Activated CD4-positive, alpha-beta T cell treated with anti-CD3 and anti-CD28 coated beads, Interleukin-2, amount 10 ng/mL, durations not matched to agents 7 days and 5 days (primary cell): ENCODE measurements around the gene TANK. TPM values are rescaled to one million over a fixed set of nuclear protein-coding genes. Genes with fewer than 3 reads are reported as not detected.
"Not testable (repeated sequence)": the region's sequence is repeated elsewhere in the genome, so short reads cannot be mapped to it uniquely, and the experiment has no call there.

Experiments
- CTCF ChIA-PET: fragments of 350-600 bp; sonication (Branson Sonifier 250); formaldehyde crosslinking; loops from one replicate; lab custom pipeline; 2021; ENCODE audit warnings: antibody characterized with exemption; lab: Charles Lee
- POLR2A ChIA-PET: fragments of 350-600 bp; sonication (Branson Sonifier 250); formaldehyde crosslinking; loops from one replicate; lab custom pipeline; 2021; ENCODE audit warnings: antibody characterized with exemption; lab: Charles Lee
- DNase-seq: peaks from one replicate; pipeline ENCODE4 v3.0.0-alpha.2; 2020
- H3K27ac Mint-ChIP-seq: one replicate; pipeline ENCODE4 v1.8.0; 2021; ENCODE audit warnings: mild to moderate bottlenecking, moderate library complexity, mixed read lengths
- H3K27me3 Mint-ChIP-seq: one replicate; pipeline ENCODE4 v1.8.0; 2021; ENCODE audit warnings: mixed read lengths
- H3K36me3 Mint-ChIP-seq: one replicate; pipeline ENCODE4 v1.8.0; 2021; ENCODE audit warnings: low read depth, mixed read lengths
- H3K4me1 Mint-ChIP-seq: one replicate; pipeline ENCODE4 v1.8.0; 2021; ENCODE audit warnings: mixed read lengths
- H3K4me3 Mint-ChIP-seq: one replicate; pipeline ENCODE4 v1.8.0; 2021; ENCODE audit warnings: mild to moderate bottlenecking, moderate library complexity, mixed read lengths
- H3K9me3 Mint-ChIP-seq: one replicate; pipeline ENCODE4 v1.8.0; 2021; ENCODE audit warnings: mixed read lengths
- total RNA-seq, 2 experiments: library from RNA; stranded (reverse); gene quantifications; one replicate each; pipeline ENCODE4 v1.2.3, GENCODE V29; 2021

Gene TANK
- total RNA-seq, 2 experiments from 2014 or later: 71.5 to 74.1 TPM

DNA sequence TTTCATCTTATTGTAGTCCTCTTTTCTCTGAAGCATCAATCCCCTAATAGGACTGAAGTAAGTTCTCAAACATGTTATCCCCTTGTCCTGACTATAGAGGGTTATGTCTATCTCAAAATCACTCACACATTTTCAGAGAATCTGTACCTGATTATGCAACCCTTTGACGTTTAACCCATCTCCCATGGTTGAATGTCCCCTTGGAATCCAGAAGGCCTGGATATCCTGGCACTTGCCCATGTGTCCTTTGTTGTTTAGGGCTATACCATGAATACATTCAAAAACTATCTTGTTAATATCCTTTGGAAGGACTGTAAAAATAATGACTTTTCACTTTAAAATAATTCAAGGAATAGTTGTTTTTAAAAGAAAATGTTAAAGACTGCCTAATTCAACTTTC is 81.7 kb downstream of the TANK start:
- Mint-ChIP-seq H3K27ac (peak overlapping the region; percentile 34), H3K4me1 (peaks cover 54% of the 10 kb centered on the region), H3K4me3 (no peak overlapping the region), H3K36me3 (peaks cover 13% of the 10 kb centered on the region), H3K9me3 (no peaks in the 10 kb centered on the region), H3K27me3 (peaks cover 2% of the 10 kb centered on the region)
- ChIA-PET POLR2A (interaction anchor here (0.9 kb wide), 1 partner anchor 66 kb away, joined by 3 read pairs; the partner anchor contains the start of gene PSMD14), CTCF (no interaction called here)
- no peak for DNase-seq

GRCh38 chr2:161243312-161243711 is 83.1 kb downstream of the TANK start:
- peak overlapping the region; percentile 94 for H3K27ac Mint-ChIP-seq
- H3K27me3 Mint-ChIP-seq: peaks cover 2% of the 10 kb centered on the region
- H3K9me3 Mint-ChIP-seq: no peaks in the 10 kb centered on the region
- DNase-seq: no peak
- peaks cover 49% of the 10 kb centered on the region for H3K4me1 Mint-ChIP-seq
- peaks cover 18% of the 10 kb centered on the region for H3K36me3 Mint-ChIP-seq
- POLR2A ChIA-PET: interaction anchor here (0.6 kb wide), 1 partner anchor 142 kb away, joined by 3 read pairs; no protein-coding TSS in a partner anchor
- H3K4me3 Mint-ChIP-seq: peak overlapping the region; percentile 80
- CTCF ChIA-PET: interaction anchor here (0.7 to 2.1 kb wide), 3 partner anchors 12 to 665 kb away, joined by 3 to 7 read pairs (median 3); no protein-coding TSS in a partner anchor

DNA sequence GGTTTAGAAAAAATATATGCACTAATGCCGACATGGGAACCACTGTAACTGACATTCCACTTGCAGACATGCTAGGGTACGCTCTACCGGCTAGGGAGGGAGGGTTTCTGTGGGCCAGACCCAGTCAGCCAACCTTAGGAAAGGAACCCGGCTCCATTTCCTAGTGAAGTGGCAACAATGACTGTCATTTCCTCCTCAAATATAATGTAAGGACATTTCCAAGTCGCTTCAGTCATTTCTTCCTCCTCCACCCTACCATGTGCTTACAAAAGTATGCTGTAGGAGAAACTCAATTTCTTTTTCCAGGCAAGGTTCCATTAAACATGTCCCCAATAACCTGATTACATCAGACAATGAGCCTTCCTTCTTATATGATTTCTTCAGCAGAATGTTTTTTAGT is 83.7 kb downstream of the TANK start:
- Mint-ChIP-seq H3K4me1 (peaks cover 46% of the 10 kb centered on the region), H3K4me3 (peak overlapping the region; percentile 80), H3K27me3 (no peaks in the 10 kb centered on the region), H3K9me3 (no peaks in the 10 kb centered on the region), H3K27ac (peak overlapping the region; percentile 94), H3K36me3 (peaks cover 17% of the 10 kb centered on the region)
- DNase-seq: no peak
- ChIA-PET CTCF (interaction anchor here (0.7 to 2.1 kb wide), 3 partner anchors 13 to 664 kb away, joined by 3 to 7 read pairs (median 3); no protein-coding TSS in a partner anchor), POLR2A (interaction anchor here (0.6 kb wide), 1 partner anchor 141 kb away, joined by 3 read pairs; no protein-coding TSS in a partner anchor)

GRCh38 chr2:161244387-161245260 is 84.4 kb downstream of the TANK start:
- CTCF ChIA-PET: interaction anchor here (0.8 to 2.1 kb wide), 2 partner anchors 13 to 19 kb away, joined by 3 to 7 read pairs; no protein-coding TSS in a partner anchor
- H3K4me3 Mint-ChIP-seq: peak overlapping the region; percentile 94
- H3K9me3 Mint-ChIP-seq, H3K27me3 Mint-ChIP-seq, POLR2A ChIA-PET: not testable (repeated sequence)
- peak; percentile 86 for DNase-seq
- peak overlapping the region; percentile 98 for H3K27ac Mint-ChIP-seq
- H3K4me1 Mint-ChIP-seq: peaks cover 46% of the 10 kb centered on the region
- H3K36me3 Mint-ChIP-seq: peaks cover 19% of the 10 kb centered on the region

GRCh38 chr2:161245261-161245553 is 85.0 kb downstream of the TANK start:
- Mint-ChIP-seq H3K27ac (peak overlapping the region; percentile 98), H3K9me3 (no peaks in the 10 kb centered on the region), H3K4me1 (peaks cover 44% of the 10 kb centered on the region), H3K36me3 (peaks cover 19% of the 10 kb centered on the region), H3K27me3 (no peaks in the 10 kb centered on the region), H3K4me3 (peak overlapping the region; percentile 94)
- POLR2A ChIA-PET: no interaction called here
- CTCF ChIA-PET: no interaction called here
- no peak for DNase-seq

- Mint-ChIP-seq H3K27ac (peak overlapping the region; percentile 98), H3K4me1 (peaks cover 44% of the 10 kb centered on the region), H3K4me3 (peak overlapping the region; percentile 94), H3K36me3 (peaks cover 19% of the 10 kb centered on the region), H3K9me3 (no peaks in the 10 kb centered on the region), H3K27me3 (no peaks in the 10 kb centered on the region)
- CTCF ChIA-PET: no interaction called here
- no peak for DNase-seq
- POLR2A ChIA-PET: no interaction called here
Observed at GRCh38 chr2:161245671-161246070, 85.4 kb downstream of the TANK start.

GRCh38 chr2:161246281-161246680 is 86.1 kb downstream of the TANK start:
- no peaks in the 10 kb centered on the region for H3K9me3 Mint-ChIP-seq
- H3K27me3 Mint-ChIP-seq: no peaks in the 10 kb centered on the region
- no peak for DNase-seq
- CTCF ChIA-PET: interaction anchor here (0.6 to 0.7 kb wide), 2 partner anchors 18 to 173 kb away, joined by 3 to 4 read pairs; no protein-coding TSS in a partner anchor
- no peak overlapping the region for H3K27ac Mint-ChIP-seq
- peaks cover 46% of the 10 kb centered on the region for H3K4me1 Mint-ChIP-seq
- POLR2A ChIA-PET: no interaction called here
- peak overlapping the region; percentile 94 for H3K4me3 Mint-ChIP-seq
- peaks cover 19% of the 10 kb centered on the region for H3K36me3 Mint-ChIP-seq

- Mint-ChIP-seq H3K27me3 (no peaks in the 10 kb centered on the region), H3K9me3 (no peaks in the 10 kb centered on the region), H3K36me3 (peaks cover 15% of the 10 kb centered on the region), H3K4me1 (peaks cover 17% of the 10 kb centered on the region), H3K4me3 (no peak overlapping the region), H3K27ac (no peak overlapping the region)
- ChIA-PET POLR2A (no interaction called here), CTCF (interaction anchor here (0.5 to 1.2 kb wide), 4 partner anchors 11 to 702 kb away, joined by 3 to 4 read pairs (median 3); no protein-coding TSS in a partner anchor)
- DNase-seq: peak; percentile 33
Observed at GRCh38 chr2:161250864-161251436, 90.7 kb downstream of the TANK start.

DNA sequence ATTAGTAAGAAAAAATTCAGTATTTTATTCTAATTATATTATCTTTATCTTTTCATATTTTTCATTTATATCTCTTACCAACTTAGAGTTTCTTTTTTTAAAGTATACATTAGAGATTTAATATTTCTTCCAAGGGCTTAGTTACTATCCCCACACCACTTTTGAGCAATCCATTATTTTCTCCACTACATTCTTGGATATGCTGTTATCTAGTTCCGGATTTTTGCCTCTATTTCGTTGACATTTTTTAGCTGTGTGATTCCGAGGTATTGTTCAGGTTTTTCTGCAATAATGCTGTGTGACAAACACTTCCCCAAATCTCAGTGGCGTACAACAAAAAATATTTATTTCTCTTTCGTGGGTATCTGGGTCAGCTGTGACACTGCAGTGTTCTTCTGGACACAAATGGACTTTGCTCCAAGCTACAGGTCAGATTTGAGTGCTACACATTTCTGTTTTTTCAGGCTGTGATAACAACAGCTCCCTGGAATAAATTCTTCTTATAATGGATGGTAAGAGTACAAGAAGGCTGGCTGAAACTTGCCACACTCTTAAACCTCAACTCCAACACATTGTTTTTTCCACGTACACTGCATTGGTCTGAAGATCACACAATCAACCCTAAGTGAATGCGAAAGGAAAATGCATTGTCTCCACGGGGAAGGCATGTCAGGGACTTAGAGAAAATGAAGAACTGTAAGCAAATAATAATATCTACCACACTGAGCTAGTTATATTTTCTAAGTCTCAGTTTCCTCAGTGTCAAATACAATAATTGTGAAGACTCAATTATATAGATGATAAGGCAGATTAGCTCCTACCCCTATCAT is 97.1 kb downstream of the TANK start:
- Mint-ChIP-seq H3K4me1 (no peaks in the 10 kb centered on the region), H3K27me3 (no peaks in the 10 kb centered on the region), H3K27ac (no peak overlapping the region), H3K36me3 (no peaks in the 10 kb centered on the region), H3K9me3 (no peaks in the 10 kb centered on the region), H3K4me3 (no peak overlapping the region)
- no peak for DNase-seq
- ChIA-PET POLR2A (no interaction called here), CTCF (interaction anchor here (1.1 kb wide), 1 partner anchor 10 kb away, joined by 3 read pairs; no protein-coding TSS in a partner anchor)

GRCh38 chr2:161265874-161266273 is 105.6 kb downstream of the TANK start:
- no peak for DNase-seq
- Mint-ChIP-seq H3K9me3 (no peaks in the 10 kb centered on the region), H3K36me3 (no peaks in the 10 kb centered on the region), H3K4me3 (no peak overlapping the region), H3K27ac (no peak overlapping the region), H3K27me3 (peaks cover 11% of the 10 kb centered on the region), H3K4me1 (no peaks in the 10 kb centered on the region)
- ChIA-PET POLR2A (no interaction called here), CTCF (no interaction called here)

- H3K36me3 Mint-ChIP-seq: no peaks in the 10 kb centered on the region
- no peak overlapping the region for H3K4me3 Mint-ChIP-seq
- POLR2A ChIA-PET: no interaction called here
- no peak overlapping the region for H3K27ac Mint-ChIP-seq
- H3K27me3 Mint-ChIP-seq: peaks cover 17% of the 10 kb centered on the region
- CTCF ChIA-PET: no interaction called here
- no peaks in the 10 kb centered on the region for H3K9me3 Mint-ChIP-seq
- DNase-seq: no peak
- peaks cover 1% of the 10 kb centered on the region for H3K4me1 Mint-ChIP-seq
Observed at GRCh38 chr2:161269111-161269510, 108.9 kb downstream of the TANK start.

DNA sequence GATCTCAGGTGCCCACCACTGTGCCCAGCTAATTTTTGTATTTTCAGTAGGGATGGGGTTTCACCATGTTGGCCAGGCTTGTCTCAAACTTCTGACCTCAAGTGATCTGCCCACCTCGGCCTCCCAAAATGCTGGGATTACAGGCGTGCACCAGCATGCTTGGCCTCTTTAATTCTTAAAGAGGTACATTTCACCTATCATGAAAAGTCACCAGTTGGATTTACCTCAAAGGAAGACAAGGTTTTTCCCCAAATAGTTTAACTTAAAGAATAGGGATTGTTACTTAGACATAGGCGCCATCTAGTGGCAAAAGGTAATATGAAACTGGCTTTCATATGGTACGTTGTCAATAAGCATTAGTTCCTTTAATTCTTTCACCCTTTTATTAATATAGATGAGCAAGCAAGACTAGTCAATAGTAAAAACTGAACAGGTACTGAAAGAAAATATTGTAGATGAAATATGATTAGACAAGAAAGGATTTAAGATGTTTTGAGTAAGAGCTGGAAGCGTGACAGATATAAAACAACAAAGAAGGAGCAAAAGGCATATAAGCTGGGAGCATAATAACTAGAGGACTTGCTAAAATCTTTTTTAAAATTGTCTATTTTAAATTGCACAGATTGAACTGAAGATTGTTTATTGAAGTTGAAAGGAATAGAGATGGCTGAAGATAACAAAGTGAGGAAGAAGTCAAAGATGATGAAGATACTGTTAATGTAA is 113.0 kb downstream of the TANK start:
- Mint-ChIP-seq H3K27ac (no peak overlapping the region), H3K27me3 (peaks cover 19% of the 10 kb centered on the region), H3K4me1 (peaks cover 1% of the 10 kb centered on the region), H3K36me3 (no peaks in the 10 kb centered on the region), H3K9me3 (no peaks in the 10 kb centered on the region), H3K4me3 (no peak overlapping the region)
- DNase-seq: peak; percentile 70
- POLR2A ChIA-PET: no interaction called here
- CTCF ChIA-PET: interaction anchor here (0.6 to 0.9 kb wide), 3 partner anchors 49 to 254 kb away, joined by 3 to 4 read pairs (median 3); no protein-coding TSS in a partner anchor
